Kidney epithelial cell (primary cell): Measurements from ENCODE around the gene PKP4. TPM values are rescaled to one million over a fixed set of nuclear protein-coding genes. Genes with fewer than 3 reads are reported as not detected.

Source experiments
- DNase-seq: peaks from one replicate; pipeline ENCODE4 v3.0.0-alpha.2; 2010; ENCODE audit warnings: low read depth
- H3K27me3 ChIP-seq: 2 replicates; pipeline ENCODE4 v1.6.0; 2011; ENCODE audit warnings: low read length; ENCODE audit not compliant: control insufficient read depth, insufficient read depth
- H3K36me3 ChIP-seq: 2 replicates; pipeline ENCODE4 v1.5.1; 2011; ENCODE audit warnings: low read length; ENCODE audit not compliant: control insufficient read depth, insufficient read depth
- H3K4me3 ChIP-seq: 2 replicates; pipeline ENCODE4 v1.5.1; 2011; ENCODE audit warnings: low read depth, mild to moderate bottlenecking, control low read depth, low read length
- CTCF ChIP-seq: IDR thresholded peaks from 2 replicates; pipeline ENCODE4 v1.5.1; 2011; ENCODE audit warnings: mild to moderate bottlenecking, moderate library complexity, low read length, control low read depth, inconsistent platforms; ENCODE audit not compliant: insufficient read depth, poor library complexity, severe bottlenecking
- total RNA-seq: library from RNA; depleted of rRNA; stranded (reverse); fragments of >200 nt; gene quantifications from 2 replicates; pipeline ENCODE4 v1.2.3, GENCODE V29; 2015

PKP4 gene
- total RNA-seq, 1 donor from 2014 or later, result 29.4 TPM

DNA sequence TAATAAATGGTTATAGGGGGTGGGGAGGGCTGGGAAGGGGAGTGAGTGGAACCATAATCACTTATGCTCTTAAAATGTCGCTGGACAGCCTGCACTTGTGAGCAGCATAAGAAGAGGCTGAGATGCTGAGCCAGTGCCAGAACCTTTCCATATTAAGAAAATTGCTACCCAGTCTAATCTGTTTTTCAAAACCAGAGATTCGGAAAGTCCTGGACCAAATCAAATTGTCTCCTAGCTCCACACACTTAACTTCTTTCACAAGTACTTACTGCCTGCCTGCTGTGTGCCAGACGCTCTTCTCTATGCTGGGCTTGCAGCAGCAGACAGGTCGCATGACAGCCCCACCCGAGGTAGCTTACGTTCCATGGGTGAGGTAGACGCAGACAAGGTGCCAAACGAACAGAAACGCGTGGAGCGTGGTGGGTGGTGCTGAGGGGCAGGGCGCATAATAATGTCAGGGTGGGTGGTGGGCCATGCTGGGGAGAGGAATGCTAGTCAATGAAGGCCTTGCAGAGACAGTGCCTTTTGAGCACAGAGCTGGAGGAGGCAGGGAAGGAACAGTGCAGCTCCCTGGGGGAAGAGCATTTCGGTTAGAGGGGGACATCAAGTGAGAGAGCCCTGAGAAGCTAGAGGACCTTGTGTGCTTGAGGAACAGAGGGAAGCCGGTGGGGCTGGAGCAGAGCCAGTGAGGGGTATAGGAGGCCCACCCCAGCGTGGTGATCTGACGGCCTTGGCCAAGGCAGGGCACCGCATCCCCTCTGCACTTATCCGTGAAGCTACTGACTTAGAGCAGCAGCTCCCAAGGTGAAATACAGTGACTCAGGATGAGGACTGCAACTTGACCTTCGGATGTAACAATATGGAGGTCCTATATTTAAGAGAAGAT lies 214.9 kb downstream of the PKP4 start:
- H3K36me3 ChIP-seq, result peaks cover 1% of the 10 kb centered on the region
- TF ChIP-seq CTCF, result no peak
- DNase-seq, result no peak
- no peak overlapping the region for H3K4me3 ChIP-seq
- no peaks in the 10 kb centered on the region for H3K27me3 ChIP-seq

DNA sequence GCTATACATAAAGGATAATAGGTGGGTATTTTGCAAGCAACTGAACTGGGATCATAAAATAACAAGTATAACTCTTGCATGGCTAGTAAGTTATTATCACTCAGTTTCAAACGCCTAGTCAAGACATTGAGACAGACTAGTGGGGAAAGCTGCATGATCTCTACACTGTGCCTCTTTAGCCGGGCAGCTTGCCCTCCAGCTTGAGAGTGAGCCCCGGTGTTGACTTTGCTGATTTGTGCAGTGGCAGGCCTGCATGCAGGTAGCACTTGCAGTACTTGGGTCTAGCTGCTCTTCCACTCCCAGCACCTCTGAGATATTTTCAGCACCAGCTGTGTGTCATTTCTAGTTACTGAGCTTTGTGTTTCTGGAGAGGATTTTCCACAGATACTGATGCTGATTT lies 219.5 kb downstream of the PKP4 start:
- Histone ChIP-seq H3K4me3 (no peak overlapping the region), H3K36me3 (peaks cover 2% of the 10 kb centered on the region), H3K27me3 (no peaks in the 10 kb centered on the region)
- no peak for TF ChIP-seq CTCF
- no peak for DNase-seq

- no peak overlapping the region for H3K4me3 ChIP-seq
- peaks cover 2% of the 10 kb centered on the region for H3K36me3 ChIP-seq
- no peak for TF ChIP-seq CTCF
- H3K27me3 ChIP-seq, result no peaks in the 10 kb centered on the region
- no peak for DNase-seq
Observed at GRCh38 chr2:158676696-158677095, 219.9 kb downstream of the PKP4 start.

GRCh38 chr2:158677542-158677941 lies 220.8 kb downstream of the PKP4 start:
- TF ChIP-seq CTCF, result no peak
- no peaks in the 10 kb centered on the region for H3K27me3 ChIP-seq
- peaks cover 2% of the 10 kb centered on the region for H3K36me3 ChIP-seq

GRCh38 chr2:158681816-158682215 lies 225.1 kb downstream of the PKP4 start:
- H3K27me3 ChIP-seq, result no peaks in the 10 kb centered on the region
- DNase-seq, result no peak
- TF ChIP-seq CTCF, result no peak
- H3K36me3 ChIP-seq, result peaks cover 1% of the 10 kb centered on the region
- H3K4me3 ChIP-seq, result no peak overlapping the region

More at GRCh38 chr2:158677542-158677941, 220.8 kb downstream of the PKP4 start:
- DNase-seq, result no peak
- H3K4me3 ChIP-seq, result no peak overlapping the region
